GM12878 (cell line): ENCODE results near the gene STK33. TPM values are rescaled to one million over a fixed set of nuclear protein-coding genes. Genes with fewer than 3 reads are reported as not detected.

Source experiments
- ASH2L ChIP-seq: fragments of 300-600, 200-600 bp; sonication (generic); IDR thresholded peaks from 2 replicates; pipeline ENCODE4 v1.6.1; 2017; ENCODE audit warnings: low read depth, mild to moderate bottlenecking, borderline replicate concordance
- BRCA1 ChIP-seq: IDR thresholded peaks from 2 replicates; pipeline ENCODE4 v1.6.1; 2011; ENCODE audit warnings: low read depth, low read length, improper control_type of control experiment
- HDAC6 ChIP-seq: fragments of 200-600 bp; sonication (generic); IDR thresholded peaks from one replicate; pipeline ENCODE4 v1.8.0; 2017; ENCODE audit warnings: antibody characterized with exemption; ENCODE audit not compliant: unreplicated experiment
- NR2C1 ChIP-seq: fragments of 450-650 bp; IDR thresholded peaks from 2 replicates; pipeline ENCODE4 v1.6.1; 2017; ENCODE audit warnings: antibody characterized with exemption, mild to moderate bottlenecking, moderate library complexity
- RB1 ChIP-seq: fragments of 450-650 bp; formaldehyde crosslinking; IDR thresholded peaks from 2 replicates; pipeline ENCODE4 v1.6.1; 2017; ENCODE audit warnings: mild to moderate bottlenecking, borderline replicate concordance
- SIN3A ChIP-seq: IDR thresholded peaks from 2 replicates; pipeline ENCODE4 v1.6.1; 2012; ENCODE audit warnings: low read depth, low read length, improper control_type of control experiment
- SMAD5 ChIP-seq: IDR thresholded peaks from 2 replicates; pipeline ENCODE4 v1.6.1; 2016; ENCODE audit warnings: antibody characterized with exemption, low read depth
- polyA plus RNA-seq, 11 experiments: library from polyadenylated mRNA; depleted of rRNA in 4 of 11; unstranded in 6 of 11; stranded (reverse) in 5 of 11; fragments of >200 nt; fragmentation: Nextera tagmentation in 4 of 11; fragmentation: Illumina TruSeq in 1 of 11; extraction: Ambion mirVana in 4 of 11; extraction: Trizol in 1 of 11; gene quantifications; 1 replicate in 1 of 11; 2 replicates in 10 of 11; pipeline versions ENCODE4 v1.2.1 to v1.2.3, GENCODE V29; 2011 to 2016; ENCODE audit warnings: inconsistent platforms in 2 of 11, missing spikeins in 2 of 11, low read depth in 1 of 11
- total RNA-seq, 4 experiments: library from RNA; depleted of rRNA in 3 of 4; stranded (reverse); fragments of >200 nt in 3 of 4; fragmentation: Illumina TruSeq in 1 of 4; extraction: Trizol in 1 of 4; gene quantifications; 2 replicates each; pipeline versions ENCODE4 v1.2.1 to v1.2.3, GENCODE V29; 2013 to 2021
- TF ChIP-seq, protein P1 (sequence below): IDR thresholded peaks from 2 replicates; pipeline ENCODE4 v1.6.1; 2012; ENCODE audit warnings: mild to moderate bottlenecking, low read depth, low read length
- TF ChIP-seq, protein P2 (sequence below): fragments of 450-650 bp; formaldehyde crosslinking; IDR thresholded peaks from 2 replicates; pipeline ENCODE4 v1.4.0; 2022; ENCODE audit warnings: mild to moderate bottlenecking, moderate library complexity
- TF ChIP-seq, protein P3 (sequence below): IDR thresholded peaks from 2 replicates; pipeline ENCODE4 v1.6.1; 2011; ENCODE audit warnings: mild to moderate bottlenecking, low read depth, low read length, moderate library complexity; ENCODE audit not compliant: insufficient replicate concordance
- TF ChIP-seq, protein P4 (sequence below): fragments of 450-650 bp; IDR thresholded peaks from 2 replicates; pipeline ENCODE4 v1.6.1; 2017; ENCODE audit warnings: low read depth, mild to moderate bottlenecking, moderate library complexity

The STK33 gene
- total and polyA plus RNA-seq, 10 of the 15 experiments (the other 5 are each of a cell fraction or from before 2014, with no cell fraction given): 5.2 to 27.3 (median 18.3) TPM

DNA sequence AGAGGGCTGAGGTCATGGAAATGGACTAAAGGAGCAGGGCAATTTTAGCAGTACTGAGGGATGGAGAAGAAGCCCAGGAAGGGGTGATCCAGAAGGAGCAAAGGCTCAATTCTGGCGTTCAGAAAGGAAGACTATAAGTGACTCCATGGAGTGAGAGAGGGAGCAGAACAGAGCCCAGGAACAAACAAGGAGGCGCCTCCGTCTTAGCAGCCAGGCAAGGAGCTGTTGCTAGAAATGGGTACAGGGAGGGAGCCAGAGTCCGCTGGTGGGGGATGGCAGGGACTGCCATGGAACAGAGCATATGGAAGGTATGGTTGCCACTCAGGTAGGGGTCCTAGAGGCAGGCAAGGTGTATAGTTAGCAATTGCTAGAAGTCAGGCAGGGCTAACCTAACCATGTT, 20.5 kb upstream of the STK33 start (continued):
- TF ChIP-seq ASH2L (no peak), NR2C1 (no peak), SMAD5 (no peak), HDAC6 (no peak), SIN3A (no peak), RB1 (no peak), BRCA1 (no peak)
- TF ChIP-seq, protein P1, sequence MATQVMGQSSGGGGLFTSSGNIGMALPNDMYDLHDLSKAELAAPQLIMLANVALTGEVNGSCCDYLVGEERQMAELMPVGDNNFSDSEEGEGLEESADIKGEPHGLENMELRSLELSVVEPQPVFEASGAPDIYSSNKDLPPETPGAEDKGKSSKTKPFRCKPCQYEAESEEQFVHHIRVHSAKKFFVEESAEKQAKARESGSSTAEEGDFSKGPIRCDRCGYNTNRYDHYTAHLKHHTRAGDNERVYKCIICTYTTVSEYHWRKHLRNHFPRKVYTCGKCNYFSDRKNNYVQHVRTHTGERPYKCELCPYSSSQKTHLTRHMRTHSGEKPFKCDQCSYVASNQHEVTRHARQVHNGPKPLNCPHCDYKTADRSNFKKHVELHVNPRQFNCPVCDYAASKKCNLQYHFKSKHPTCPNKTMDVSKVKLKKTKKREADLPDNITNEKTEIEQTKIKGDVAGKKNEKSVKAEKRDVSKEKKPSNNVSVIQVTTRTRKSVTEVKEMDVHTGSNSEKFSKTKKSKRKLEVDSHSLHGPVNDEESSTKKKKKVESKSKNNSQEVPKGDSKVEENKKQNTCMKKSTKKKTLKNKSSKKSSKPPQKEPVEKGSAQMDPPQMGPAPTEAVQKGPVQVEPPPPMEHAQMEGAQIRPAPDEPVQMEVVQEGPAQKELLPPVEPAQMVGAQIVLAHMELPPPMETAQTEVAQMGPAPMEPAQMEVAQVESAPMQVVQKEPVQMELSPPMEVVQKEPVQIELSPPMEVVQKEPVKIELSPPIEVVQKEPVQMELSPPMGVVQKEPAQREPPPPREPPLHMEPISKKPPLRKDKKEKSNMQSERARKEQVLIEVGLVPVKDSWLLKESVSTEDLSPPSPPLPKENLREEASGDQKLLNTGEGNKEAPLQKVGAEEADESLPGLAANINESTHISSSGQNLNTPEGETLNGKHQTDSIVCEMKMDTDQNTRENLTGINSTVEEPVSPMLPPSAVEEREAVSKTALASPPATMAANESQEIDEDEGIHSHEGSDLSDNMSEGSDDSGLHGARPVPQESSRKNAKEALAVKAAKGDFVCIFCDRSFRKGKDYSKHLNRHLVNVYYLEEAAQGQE: no peak
- TF ChIP-seq, protein P2, sequence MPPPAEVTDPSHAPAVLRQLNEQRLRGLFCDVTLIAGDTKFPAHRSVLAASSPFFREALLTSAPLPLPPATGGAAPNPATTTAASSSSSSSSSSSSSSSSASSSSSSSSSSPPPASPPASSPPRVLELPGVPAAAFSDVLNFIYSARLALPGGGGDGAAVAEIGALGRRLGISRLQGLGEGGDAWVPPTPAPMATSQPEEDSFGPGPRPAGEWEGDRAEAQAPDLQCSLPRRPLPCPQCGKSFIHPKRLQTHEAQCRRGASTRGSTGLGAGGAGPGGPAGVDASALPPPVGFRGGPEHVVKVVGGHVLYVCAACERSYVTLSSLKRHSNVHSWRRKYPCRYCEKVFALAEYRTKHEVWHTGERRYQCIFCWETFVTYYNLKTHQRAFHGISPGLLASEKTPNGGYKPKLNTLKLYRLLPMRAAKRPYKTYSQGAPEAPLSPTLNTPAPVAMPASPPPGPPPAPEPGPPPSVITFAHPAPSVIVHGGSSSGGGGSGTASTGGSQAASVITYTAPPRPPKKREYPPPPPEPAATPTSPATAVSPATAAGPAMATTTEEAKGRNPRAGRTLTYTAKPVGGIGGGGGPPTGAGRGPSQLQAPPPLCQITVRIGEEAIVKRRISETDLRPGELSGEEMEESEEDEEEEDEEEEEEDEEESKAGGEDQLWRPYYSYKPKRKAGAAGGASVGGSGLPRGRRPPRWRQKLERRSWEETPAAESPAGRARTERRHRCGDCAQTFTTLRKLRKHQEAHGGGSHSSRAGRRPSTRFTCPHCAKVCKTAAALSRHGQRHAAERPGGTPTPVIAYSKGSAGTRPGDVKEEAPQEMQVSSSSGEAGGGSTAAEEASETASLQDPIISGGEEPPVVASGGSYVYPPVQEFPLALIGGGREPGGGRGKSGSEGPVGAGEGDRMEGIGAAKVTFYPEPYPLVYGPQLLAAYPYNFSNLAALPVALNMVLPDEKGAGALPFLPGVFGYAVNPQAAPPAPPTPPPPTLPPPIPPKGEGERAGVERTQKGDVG: no peak
- TF ChIP-seq, protein P3, sequence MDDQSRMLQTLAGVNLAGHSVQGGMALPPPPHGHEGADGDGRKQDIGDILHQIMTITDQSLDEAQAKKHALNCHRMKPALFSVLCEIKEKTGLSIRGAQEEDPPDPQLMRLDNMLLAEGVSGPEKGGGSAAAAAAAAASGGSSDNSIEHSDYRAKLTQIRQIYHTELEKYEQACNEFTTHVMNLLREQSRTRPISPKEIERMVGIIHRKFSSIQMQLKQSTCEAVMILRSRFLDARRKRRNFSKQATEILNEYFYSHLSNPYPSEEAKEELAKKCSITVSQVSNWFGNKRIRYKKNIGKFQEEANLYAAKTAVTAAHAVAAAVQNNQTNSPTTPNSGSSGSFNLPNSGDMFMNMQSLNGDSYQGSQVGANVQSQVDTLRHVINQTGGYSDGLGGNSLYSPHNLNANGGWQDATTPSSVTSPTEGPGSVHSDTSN: no peak
- TF ChIP-seq, protein P4, sequence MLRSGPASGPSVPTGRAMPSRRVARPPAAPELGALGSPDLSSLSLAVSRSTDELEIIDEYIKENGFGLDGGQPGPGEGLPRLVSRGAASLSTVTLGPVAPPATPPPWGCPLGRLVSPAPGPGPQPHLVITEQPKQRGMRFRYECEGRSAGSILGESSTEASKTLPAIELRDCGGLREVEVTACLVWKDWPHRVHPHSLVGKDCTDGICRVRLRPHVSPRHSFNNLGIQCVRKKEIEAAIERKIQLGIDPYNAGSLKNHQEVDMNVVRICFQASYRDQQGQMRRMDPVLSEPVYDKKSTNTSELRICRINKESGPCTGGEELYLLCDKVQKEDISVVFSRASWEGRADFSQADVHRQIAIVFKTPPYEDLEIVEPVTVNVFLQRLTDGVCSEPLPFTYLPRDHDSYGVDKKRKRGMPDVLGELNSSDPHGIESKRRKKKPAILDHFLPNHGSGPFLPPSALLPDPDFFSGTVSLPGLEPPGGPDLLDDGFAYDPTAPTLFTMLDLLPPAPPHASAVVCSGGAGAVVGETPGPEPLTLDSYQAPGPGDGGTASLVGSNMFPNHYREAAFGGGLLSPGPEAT: no peak
